HG02970 (cell line): Measurements from ENCODE around the gene OR13C2.
"Not testable (repeated sequence)": the region's sequence is repeated elsewhere in the genome, so short reads cannot be mapped to it uniquely, and the experiment has no call there.

ENCODE experiments used
- ATAC-seq: cut with Tn5 transposase; IDR thresholded peaks from one replicate; pipeline ENCODE4 v1.9.1; 2021; ENCODE audit warnings: mild to moderate bottlenecking, moderate library complexity, moderate number of reproducible peaks; ENCODE audit not compliant: unreplicated experiment, low FRiP score

The OR13C2 gene

GRCh38 chr9:104605527-104605926, at the start of gene OR13C2:
Gene OR13C2 (minus strand): TSS chr9:104605627. CDS start chr9:104605627, 0 bp downstream.
- not testable (repeated sequence) for ATAC-seq

DNA sequence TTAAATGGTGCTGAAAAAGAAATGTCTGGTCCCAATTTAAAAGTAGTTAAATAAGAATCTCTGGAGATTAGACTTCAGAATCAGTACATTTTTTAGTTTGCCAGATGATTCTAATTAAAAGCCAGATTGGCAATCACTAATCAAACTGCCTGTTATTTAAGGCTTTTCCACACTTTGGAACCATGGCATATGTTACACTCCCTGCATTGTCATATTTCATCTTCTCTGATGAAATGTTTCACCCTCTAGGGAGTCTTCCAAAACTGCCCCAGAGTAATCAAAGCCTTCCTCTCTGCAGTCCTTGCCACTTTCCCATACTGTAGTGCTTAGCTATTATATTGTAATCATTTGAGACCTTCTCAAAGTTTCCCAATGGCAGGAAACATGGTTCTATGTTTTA, 30.0 kb upstream of the OR13C2 start:
- ATAC-seq, result no peak

GRCh38 chr9:104633976-104634520, 28.6 kb upstream of the OR13C2 start:
- ATAC-seq, result no peak

DNA sequence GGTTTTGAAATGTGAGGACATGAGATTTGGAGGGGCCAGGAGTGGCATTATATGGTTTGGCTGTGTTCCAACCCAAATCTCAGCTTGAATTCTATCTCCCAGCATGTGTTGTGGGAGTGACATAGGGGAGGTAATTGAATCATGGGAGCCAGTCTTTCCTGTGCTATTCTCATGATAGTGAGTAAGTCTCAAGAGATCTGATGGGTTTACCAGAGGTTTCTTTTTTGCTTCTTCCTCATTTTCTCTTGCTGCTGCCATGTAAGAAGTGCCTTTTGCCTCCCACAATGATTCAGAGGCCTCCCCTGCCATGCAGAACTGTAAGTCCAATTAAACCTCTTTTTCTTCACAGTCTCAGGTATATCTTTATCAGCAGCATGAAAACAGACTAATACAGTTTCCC, 20.5 kb upstream of the OR13C2 start:
- ATAC-seq, result not testable (repeated sequence)

DNA sequence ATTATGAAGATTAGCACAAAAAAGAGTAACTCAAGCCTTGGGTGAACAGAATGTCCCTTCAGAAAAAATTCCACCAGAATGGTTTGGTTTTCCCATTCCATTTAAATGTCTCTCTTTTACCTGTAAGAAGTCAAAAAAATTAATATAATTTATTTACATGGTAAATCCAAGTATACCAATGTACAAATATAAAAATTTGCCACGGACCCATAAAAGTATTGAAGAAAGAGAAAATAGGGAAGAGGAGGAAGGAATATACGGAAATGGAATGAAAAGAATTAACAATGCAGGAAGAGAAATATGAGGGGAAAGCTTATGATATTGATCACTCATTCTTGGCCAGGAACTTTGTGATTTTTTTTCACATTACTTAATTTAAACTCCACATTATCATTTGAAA, 12.7 kb upstream of the OR13C2 start, which contains the start of gene OR13C9:
Gene OR13C9, minus strand, starts transcription at position 101 of the 400 bp plus-strand sequence. Its CDS starts 0 bp downstream, at position 101.
- ATAC-seq, result no peak

DNA sequence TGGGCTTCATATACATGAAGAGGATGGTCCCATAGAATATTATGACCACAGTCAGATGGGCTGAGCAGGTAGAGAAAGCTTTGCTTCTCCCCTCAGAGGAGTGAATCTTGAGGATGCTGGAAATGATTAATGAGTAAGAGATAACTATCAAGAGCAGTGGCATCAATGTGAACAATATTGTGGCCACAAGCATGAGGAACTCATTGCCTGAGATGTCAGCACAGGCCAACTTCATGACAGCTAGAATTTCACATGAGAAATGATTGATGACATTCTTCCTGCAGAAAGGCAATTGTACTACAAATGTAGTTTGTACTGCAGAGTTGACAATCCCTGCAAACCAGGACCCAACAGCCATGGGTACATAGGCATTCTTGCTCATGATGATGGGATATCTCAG, 12.0 kb upstream of the OR13C2 start:
- no peak for ATAC-seq

DNA sequence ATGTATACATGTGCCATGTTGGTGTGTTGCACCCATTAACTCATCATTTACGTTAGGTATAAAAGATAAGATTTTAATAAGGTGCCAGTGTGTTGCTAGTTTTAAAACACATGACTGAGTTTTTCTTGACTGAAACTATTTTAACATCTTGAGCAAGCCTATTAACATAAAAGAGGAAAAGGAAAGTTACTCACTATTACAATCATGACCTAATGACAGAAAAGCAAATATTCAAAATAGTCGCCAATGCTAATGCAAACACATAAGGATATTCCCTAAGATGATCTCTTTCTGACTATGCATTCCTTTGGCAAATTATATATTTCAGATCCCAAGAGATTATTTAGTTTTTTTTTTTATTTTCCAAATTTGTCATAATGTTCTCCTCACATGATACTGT, 5.8 kb upstream of the OR13C2 start:
- ATAC-seq, result no peak

- no peak for ATAC-seq
These were observed 2.9 kb upstream of the OR13C2 start for GRCh38 chr9:104608336-104608735.

DNA sequence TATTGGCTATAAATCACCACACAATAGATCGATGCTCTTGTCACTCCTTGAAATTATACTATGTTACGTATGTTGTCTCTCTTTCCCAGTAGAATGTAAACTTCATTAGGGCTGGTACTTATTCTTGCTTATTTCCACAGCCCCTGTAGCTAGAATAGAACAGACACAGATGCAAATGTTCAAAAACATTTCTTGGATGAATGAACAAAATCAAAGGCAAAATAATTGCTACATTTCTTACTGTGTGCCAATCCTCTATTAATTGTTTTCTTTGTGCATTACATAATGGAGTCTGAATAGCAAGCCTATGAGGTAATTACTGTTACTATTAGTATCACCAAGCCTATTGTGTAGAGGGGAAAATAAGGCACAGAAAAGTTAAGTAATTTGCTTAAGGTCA, 725 bp upstream of the OR13C2 start:
- ATAC-seq, result no peak

- no peak for ATAC-seq
These were observed 626 bp downstream of the OR13C2 start for GRCh38 chr9:104604801-104605200.

DNA sequence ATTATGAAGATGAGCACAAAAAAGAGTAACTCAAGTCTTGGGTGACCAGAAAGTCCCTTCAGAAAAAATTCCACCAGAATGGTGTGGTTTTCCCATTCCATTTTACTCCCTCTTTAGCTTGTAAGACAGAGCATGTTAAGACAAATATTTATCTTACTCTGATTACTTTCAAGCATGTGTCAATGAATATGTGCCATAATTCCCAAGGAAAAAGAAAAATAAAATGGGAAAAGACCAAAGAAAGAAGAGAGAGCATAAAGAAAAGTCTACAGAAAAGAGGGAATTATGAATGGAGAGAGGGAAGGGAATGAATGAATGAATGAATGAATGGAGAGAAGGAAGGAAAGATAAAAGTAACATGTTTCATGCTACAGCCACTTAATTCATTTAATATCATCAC, 6.1 kb downstream of the OR13C2 start, which contains the start of gene OR13C5:
Gene OR13C5, minus strand, starts transcription at position 101 of the 400 bp plus-strand sequence. Its CDS starts 0 bp downstream, at position 101.
- ATAC-seq, result not testable (repeated sequence)

GRCh38 chr9:104598749-104599148, 6.7 kb downstream of the OR13C2 start:
- not testable (repeated sequence) for ATAC-seq

GRCh38 chr9:104589626-104590025, 15.8 kb downstream of the OR13C2 start:
- ATAC-seq, result no peak

- no peak for ATAC-seq
These were observed 18.8 kb downstream of the OR13C2 start for GRCh38 chr9:104586496-104587180.

DNA sequence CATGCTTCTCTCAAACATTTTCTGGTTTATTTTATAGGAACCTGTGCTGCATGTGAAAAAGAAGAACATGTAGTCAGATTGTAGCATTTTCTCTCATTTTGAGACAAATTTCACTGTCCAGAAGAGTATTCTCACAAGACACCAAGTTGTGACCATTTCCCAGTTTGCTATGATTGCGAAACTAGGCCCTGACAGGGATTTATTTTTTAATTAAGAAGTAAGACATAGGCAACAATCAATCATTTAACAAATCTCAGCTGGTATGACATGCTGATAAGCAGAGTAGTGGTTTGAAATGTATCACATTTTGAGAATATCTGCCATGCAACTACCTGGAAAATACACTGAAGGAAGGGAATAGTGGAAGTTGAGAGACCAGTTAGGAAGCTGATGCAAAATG, 24.9 kb downstream of the OR13C2 start:
- ATAC-seq, result no peak

DNA sequence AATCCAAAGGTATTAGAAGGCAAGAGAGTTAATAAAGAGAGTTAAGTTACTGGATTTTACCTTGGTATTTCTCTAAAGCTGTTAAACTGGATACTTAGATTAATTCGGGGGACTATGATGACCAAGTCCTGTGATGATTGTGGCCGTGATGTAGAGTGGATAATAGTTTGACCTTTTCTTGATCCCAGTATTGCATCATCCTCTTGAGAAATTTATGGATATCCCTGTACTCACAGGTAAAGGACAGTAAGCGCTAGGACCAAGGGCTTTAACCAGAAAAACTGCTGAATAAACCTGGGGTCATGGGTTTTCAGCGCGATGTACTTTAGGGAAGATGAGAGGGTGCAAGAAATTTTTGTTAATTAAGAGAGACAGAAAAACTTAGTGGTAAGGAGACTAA, 28.2 kb downstream of the OR13C2 start:
- ATAC-seq, result no peak

DNA sequence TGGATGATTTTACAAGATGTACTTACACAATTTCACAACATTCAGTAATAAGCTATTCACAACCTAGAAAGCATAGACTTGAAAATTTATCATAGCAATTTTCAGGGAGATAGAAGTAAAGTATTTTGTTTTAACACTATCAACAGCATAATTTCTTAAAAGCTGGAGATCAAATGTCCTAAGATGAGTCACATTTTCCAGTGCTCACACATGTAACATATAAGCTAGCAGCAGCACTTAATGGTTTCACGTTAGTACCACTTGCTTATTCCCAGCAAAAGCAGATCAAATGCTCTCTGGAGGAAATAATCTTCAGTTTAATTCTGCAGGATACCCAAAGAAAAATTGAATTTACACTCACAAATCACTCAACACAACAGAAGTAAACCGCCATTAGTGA, 30.0 kb downstream of the OR13C2 start:
- ATAC-seq, result no peak

GRCh38 chr9:104572612-104573011, 32.8 kb downstream of the OR13C2 start:
- no peak for ATAC-seq

DNA sequence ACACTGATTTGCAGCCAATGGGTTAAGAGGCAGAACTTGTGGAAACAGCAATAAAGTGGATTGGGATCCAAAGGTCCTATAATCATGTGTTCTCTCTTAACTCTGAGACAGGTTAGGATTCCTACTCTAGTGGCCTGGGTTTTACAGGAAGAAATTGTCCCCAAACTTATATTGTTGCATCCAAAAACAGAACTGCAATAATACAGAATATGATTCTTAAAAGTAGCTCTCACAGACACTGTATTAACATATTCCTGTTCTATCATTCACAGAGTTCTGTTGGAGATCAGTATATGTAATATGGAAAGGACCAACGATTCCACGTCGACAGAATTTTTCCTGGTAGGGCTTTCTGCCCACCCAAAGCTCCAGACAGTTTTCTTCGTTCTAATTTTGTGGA, 36.6 kb downstream of the OR13C2 start, which contains the start of gene OR13C8:
Gene OR13C8, plus strand, starts transcription at position 301 of the 400 bp plus-strand sequence. Its CDS starts 0 bp downstream, at position 301.
- no peak for ATAC-seq

GRCh38 chr9:104564358-104564757, 41.1 kb downstream of the OR13C2 start:
- no peak for ATAC-seq

GRCh38 chr9:104556830-104557634, 48.4 kb downstream of the OR13C2 start:
- ATAC-seq, result no peak
